Measurements from ENCODE around the gene ZSCAN12.
"Not testable (repeated sequence)": the region's sequence is repeated elsewhere in the genome, so short reads cannot be mapped to it uniquely, and the experiment has no call there.

The ZSCAN12 gene

DNA sequence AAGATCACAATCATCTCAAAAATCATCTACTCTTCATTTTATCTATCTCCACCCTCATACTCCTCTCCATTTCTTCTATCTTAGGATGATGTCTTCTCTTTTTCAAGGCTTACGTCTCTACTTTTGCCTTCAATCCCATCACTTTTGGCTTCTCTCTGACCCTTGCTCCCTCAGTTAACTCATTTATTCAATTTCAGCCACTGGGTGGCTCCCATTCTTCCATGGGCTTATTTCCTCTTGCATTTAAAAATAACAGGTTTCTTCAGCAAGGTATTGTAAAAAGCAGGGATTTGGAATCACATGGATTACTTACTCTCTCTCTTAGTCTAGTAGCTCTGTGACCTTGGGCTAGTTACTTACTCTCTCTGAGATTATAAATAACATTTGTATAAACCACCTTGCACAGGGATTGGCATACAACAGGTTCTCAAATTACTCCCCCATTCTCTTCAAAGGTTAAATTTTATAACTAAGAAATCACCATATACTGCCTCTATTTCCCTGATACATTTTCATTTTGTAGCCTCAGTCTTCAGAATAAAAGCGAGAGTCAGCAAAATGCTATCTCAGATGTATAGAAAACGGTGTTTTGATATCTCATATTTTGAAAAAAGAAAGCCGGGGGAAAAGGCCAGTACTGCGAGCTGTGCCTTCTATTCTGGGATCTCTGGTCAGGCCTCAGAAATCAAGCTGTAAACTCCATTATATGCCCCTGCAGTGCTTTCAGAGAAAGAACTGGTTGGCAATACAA, 5.5 kb downstream of the ZSCAN12 start:
- DNase-seq = no peak

DNA sequence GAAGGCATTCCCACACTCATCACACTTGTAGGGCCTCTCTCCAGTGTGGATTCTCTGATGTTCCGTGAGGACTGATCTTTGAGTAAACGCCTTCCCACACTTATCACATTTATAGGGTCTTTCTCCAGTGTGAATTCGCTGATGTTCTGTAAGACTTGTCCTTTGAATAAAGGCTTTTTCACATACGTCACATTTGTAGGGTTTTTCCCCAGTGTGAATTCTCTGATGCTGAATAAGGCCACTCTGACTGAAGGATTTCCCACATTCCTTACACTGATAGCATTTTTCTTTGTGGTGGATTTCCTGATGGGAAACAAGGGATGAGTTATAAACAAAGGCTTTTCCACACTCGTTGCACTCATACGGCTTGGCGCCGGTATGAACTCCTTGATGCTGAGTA, 8.9 kb downstream of the ZSCAN12 start:
- DNase-seq = no peak

DNA sequence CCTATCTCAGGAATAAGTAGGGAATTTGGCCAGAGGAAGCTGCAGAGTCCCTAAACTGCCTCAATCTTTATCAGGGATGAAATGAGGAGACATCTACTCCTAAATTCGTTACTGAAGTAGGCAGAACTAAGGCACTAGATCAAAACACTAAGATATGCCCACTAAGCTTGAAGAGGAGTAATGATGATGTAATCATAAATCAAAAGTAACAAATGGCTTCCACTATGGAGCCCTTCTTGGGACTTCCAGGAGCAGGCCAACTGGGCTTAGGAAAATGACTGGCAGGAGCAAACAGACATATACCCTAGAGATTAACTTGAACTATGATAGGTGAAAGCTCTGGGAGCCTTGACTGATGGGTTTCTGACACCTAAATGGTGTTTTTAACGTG, 15.4 kb downstream of the ZSCAN12 start:
- no peak for DNase-seq

DNA sequence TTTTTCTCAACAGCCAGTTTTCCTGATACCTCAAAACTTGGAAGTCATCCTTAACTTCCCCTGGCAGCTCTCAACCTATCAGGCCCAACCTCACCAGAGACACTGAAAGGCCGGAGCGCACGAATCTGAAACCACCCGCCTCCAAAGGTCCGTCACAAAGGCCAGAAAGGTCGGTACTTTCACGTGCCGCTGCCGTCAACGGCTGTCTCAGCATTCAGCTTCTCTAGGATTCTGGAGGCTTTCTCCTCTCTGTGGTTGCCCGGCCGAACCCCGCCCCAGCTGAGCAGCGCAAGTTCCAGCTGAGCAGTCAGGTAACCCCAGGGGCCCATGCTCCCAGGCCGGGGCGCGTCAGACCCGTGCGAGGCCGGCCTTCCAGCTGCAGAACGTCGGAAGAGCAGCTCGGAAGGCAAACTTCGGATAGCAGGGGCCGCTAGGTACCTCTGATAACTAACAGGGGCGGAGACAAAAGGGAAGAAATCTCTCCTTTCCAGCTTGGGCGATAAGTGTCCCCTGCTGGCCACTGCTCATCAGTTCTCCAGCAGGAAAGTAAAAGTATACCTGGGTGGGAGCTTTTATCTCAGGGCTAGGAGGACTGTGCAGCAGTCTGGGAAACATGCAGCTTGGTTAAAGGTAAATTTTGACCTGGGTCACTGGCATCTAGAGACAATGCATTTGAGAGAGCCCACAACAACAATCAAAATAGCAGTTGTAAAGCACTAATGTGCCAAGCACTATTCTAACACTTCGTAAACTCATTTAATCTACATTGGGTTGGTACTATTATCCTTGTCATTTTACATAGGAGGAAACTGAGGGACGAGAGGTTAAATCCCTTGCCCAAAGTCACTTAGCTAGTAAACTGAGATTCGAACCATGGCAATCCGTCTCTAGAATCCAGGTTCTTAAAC, 16.1 kb downstream of the ZSCAN12 start:
- DNase-seq = peak; percentile 77

DNA sequence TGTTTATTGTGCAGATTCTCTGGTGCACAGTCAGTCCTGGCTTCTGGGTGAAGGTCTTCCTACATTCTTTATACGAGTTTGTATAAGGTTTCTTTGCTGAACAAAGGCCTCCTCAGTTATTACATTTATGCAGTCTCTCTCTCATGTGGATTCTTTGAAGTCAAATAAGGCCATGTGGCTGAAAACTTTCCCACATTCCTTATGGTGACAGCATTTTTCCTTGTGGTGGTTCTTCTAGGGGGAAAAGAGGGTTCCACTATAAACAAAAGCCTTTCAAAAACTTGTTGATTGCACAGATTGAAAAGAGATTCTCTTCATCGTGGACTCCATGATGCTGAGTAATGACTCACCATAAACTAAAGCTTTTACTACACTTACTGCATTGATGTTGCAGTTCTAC, 19.2 kb downstream of the ZSCAN12 start:
- no peak for DNase-seq

DNA sequence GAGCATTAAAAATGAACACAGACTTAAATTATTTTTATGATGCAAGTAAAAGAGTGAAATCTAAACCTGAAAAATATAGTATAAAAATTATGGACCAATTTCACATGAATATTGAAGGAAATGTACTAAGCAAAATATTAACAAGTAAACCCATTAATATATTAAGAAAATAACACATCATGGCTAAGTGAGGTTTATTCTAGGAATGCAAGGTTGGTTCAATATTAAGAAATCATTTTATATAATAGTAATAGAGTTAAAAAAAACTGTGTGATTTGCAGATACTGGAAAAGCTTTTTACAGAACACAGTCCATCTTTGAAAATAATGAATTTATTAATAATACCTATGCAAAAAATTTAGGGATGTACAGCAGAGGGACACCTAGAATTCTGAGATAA, 20.9 kb downstream of the ZSCAN12 start:
- no peak for DNase-seq

DNA sequence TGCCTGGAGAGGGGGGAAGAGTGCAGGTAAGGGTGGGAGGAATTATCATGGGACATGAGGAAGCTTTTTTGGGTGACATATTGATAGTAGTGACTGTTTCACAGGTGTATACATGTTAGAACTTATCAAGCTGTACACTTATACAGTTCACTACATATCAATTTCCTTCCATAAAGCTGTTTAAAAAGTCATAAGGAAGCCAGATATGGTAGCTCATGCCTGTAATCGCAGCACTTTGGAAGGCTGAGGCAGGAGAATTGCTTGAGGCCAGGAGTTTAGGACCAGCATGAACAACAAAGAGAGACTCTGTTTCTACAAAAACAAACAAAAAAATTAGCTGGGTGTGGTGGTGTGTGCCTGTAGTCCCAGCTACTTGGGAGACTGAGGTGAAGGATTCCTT, 21.7 kb downstream of the ZSCAN12 start:
- DNase-seq = no peak

DNA sequence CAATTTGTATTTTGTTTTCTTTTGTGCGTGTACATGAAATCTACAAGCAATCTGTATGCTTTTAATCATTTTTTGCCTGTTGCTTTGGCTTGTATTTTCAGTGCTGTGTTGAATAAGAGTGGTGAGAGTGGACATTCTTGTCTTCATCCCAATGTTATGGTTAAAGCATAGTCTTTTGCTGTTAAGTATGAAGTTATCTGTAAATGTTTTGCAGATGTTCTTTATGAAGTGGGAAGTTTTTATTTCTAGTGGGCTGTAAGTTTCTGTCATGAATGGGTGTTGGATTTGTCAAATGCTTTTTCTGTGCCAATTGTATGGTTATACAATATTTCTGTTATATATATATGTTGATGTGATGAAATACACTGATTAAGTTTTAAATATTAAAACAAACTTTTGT, 25.6 kb downstream of the ZSCAN12 start:
- no peak for DNase-seq

DNA sequence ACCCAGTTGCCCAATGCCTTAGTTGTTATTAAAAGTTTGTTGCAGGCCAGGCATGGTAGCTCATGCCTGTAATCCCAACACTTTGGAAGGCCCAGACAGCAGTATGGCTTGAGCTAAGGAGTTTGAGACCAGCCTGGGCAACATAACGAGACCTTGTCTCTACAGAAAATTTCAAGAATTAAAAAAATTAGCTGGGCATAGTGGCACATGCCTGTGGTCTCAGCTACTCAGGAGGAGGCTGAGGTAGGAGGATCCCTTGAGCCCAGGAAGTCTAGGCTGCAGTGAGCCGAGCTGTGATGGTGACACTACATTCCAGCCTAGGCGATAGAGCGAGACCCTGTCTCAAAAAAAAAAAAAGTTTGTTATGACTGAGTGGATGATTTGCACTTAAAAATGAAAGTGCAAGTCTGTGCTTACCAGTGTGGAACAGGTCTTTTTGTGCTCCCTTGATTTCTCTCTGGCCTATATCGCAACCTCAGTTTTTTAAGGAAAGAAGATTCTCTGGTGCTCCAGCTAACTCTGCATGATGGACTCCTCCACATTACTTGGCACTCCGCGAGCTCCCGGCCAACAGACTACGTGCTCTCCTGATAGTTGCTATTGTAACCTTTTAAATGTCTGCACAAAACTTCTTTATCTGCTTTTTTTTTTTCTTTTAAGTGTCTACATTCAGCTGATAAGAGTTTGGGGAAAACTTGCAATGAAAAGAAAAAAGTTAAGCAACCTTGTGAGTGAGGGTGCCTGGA, 27.7 kb downstream of the ZSCAN12 start:
- no peak for DNase-seq

DNA sequence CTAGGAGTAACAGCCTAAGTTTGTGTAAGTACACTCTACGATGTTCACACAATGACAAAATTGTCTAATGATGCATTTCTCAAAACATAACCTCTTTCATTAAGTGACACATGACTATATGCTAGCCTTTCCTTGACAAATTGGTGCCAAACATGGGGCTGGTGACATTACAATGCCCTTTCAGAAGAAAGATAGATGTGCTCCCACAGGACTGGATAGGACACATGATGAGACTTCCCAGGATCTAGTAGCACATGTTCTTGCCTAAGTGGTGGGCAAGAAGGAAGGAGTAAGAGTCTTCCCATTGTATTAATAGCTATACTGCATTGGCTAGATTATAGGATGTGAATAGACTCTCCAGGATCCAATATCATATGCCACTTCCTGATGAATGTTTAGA, 28.3 kb downstream of the ZSCAN12 start:
- no peak for DNase-seq

DNA sequence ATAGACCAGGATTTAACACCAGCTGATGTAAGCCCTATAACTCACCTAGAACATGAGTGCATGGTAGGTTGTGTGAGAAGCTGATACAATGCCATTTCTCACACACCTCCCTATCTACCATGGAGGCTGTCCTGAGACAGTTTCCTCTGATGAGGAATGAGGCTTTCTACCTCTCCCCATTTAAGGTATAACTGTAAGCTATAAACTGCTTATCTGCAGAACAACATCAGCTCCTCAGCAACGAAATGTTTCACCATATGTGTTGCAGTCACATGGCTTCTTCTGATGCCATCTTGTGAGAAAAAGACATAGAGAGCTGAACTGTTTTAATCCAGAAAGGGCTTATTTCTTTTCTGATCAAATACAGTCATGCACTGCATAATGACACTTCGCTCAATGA, 29.1 kb downstream of the ZSCAN12 start:
- no peak for DNase-seq

DNA sequence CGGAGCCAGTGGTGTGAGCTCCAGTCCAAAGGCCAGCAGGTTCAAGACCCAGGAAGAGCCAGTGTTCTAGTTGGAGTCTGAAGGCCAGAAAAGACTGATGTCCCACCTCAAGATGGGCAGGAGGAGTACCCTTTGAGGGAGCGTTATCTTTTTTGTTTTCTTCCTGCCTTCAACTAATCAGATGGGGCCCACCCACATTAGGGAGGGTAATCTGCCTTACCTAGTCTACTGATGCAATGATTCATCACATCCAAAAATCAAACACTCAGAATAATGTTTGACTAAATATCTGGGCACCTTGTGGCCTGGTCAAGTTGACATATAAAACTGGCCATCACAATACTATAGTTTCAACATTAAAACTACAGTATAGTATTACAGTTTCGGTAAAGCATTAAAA, 30.1 kb downstream of the ZSCAN12 start:
- DNase-seq = no peak

DNA sequence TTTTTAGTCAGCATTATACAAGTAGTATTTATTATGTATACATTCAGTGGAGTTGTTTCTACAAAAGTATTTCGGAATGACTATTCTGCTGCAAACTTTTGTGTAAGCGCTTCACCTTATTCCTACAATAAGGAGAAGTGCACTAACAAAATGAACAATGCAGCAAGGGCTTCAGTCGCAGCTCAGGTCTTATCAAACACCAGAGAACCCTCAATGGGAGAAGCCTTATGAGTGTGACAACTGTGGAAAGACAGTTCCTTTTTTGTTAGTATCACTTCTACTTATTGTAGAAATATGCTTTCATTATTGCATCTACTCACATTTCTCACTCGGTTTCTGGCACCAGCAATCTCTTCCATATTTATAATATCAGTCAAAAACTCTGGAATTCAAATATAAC, 31.0 kb downstream of the ZSCAN12 start:
- DNase-seq = no peak

DNA sequence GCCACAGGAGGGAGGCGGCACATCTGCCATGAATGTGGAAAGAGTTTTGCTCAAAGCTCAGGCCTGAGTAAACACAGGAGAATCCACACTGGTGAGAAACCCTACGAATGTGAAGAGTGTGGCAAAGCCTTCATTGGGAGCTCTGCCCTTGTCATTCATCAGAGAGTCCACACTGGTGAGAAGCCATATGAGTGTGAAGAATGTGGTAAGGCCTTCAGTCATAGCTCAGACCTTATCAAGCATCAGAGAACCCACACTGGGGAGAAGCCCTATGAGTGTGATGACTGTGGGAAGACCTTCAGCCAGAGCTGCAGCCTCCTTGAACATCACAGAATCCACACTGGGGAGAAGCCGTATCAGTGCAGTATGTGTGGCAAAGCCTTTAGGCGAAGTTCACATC, 34.0 kb downstream of the ZSCAN12 start:
- DNase-seq = not testable (repeated sequence)

DNA sequence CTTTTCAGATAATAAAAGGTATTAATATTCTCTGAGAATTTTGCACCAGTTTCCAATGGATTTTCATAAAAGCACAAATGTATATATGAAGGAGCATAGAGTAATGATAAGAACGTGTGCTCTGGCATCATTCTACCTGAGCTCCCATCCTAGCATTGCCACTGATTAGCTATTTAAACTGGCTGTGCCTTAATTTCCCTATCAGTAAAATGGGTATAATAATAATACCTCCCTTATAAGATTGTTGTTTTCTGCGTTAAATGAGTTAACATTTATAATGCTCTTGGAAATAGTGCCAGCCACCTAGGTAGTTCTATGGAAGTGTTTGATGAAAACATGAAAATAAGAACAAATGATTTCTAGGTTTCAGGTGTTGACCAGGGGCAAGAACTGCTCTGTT, 38.6 kb downstream of the ZSCAN12 start:
- no peak for DNase-seq

DNA sequence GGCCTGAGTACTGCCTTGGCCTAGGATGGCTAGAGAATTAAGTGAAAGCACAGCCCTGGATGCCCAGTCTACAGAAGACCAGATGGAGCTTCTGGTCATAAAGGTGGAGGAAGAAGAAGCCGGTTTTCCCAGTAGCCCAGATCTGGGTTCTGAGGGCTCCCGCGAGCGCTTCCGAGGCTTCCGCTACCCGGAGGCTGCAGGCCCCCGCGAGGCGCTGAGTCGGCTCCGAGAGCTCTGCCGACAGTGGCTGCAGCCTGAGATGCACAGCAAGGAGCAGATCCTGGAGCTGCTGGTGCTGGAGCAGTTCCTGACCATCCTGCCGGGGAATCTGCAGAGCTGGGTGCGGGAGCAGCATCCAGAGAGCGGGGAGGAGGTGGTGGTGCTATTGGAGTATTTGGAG, 40.0 kb downstream of the ZSCAN12 start:
- DNase-seq = not testable (repeated sequence)

DNA sequence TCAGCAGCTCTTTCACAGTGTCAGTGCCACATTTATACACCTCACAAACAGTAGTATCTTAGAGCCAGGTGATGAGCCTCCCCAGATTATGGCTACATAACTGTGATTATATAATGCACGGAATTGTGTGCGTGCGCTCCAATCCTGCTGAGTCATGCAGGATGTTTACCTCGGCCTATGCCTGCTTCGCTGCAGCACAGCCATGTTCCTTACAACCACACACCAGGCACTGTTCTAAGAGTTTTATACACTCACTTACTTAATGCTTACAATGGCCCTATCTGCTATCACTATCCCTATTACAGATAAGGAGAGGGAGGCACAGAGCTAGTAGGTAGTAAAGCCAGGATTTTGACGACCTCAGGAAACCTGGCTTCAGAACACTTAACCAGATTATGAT, 42.5 kb downstream of the ZSCAN12 start:
- DNase-seq = no peak

DNA sequence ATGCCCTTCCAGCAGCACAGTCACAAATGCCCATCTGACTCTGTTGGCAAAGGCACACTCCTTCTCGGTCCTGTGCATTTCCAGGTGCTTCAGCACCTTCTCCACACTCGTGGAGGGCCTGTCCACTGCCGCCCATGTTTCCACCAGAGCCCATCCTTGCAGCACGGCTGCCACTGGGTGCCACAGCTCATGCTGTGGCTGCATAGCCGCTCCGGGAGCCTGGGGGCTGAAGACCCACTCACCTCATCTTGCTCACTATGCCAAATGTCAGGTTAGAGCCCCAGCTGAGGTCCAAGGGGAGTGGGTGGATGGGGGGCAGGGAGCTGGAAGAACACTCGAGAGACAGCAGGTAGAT, 42.9 kb downstream of the ZSCAN12 start:
- no peak for DNase-seq

DNA sequence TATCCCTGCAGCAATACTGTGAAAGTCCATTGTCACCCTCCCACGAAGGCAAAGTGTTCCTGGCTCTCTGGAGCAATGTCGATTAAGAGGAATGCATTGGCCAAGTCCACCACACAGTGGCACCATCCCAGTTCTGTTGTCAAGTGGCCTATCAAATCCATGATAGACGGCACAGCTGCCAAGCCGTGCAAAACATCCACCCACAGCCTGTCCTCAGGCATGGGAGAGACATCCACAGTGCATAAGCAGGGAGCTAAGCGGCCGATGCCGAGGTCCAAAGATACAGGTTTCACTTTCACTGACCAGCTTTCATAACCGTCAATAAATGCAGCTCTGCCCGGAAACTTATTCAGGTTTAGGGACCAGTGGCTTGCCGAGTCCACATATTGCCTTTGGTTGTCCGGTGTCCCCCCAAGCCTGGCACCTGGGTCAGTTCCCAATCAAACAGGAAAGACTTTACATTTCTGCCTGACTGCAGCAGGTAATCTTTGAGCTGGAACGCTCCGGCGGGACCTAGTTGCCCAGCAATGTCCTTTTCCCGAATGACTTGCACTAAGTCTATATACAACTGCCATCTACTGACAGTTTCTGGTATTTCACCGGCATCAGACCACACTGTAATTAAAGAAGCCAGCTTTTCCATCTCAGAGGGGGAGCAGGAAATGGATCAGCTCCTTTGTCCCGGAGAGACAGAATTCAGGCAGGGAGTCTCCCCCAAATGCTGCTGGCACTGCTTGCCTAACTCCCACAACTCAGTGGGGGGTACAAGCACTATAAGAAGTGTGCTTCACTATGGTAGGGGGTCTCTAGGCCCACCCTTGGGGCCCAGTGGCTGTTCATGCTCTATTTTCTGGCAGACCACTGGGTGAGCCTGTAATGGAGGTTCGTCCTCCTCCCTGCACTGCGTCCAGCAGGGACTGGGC, 43.5 kb downstream of the ZSCAN12 start:
- peak; percentile 52 for DNase-seq

DNA sequence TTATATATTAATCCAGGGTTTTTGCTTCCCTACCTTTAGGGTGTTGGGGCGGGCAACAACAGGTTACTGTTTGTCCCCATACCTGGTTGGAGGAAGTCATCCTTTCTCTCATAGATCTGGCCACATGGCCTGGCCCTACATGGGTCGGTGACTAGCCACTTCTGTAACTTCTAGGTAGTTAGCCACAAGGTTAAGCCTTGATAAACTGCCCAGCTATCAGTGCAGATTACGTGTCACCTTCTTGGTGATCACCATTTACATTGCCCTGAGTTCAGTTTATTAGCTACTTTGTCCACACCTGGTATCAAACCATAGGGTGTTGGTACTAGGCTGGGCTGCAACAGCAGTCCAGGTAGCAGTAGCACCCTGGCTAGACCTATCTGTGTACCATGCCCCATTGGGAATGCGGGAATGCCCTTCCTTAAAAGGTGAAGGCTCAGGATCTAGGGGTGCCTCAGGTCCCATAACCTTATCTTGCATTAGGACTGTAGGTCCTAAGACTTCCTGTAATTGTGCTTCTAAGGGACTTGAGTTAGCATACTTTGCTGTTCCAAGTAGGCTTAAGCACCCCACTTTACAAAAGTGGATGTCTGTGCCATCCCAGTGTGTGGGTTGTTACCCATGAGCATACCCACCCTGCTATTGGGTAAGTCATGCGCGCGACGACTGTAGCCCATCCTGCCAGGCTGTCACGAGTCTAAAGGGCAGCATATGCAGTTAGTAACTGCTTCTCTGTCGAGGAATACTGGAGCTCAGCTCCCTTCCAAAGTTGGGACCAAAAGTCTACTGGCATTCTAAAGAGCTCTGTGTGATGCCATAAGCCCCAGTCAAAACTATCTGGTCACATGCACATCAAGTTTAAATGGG, 44.6 kb downstream of the ZSCAN12 start:
- DNase-seq = no peak

DNA sequence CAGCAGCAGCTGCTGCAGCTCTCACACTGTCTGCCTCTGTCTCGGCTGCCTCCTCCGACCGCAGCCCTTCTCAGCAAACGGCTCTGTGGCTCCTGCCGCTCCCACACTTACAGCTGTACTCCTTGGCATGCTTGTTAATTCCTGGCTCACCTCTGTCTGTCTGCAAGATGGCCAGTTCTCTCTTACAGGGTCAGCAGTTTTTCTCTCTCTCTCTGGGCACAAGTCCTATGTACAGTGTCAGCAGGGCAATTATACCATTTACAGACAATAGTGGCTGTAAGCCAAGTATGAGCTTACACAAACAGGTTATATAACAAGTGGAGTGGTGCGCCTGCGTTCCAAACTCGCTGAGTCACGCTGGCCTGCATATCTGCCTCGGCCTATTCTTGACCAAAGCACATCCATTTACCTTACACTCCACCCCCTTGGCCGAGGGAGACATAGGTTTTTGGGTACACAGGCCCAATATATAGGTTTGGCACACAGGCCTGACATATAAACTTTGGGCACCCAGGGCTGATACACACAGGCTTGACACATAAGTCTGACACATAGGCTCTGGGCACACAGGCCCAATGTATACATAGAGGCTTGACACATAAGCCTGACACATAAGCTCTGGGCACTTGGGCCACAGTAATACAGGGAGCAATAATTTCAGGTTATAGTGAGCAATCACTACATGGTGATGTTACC, 45.4 kb downstream of the ZSCAN12 start:
- DNase-seq = no peak

Data from CD4-positive, alpha-beta T cell treated with Interferon gamma for 1 hour (primary cell).